GM15510 (cell line): ENCODE results near the gene CFD.

ENCODE experiments used
- POLR2A ChIP-seq: IDR thresholded peaks from 3 replicates; pipeline ENCODE4 v1.6.1; 2011; ENCODE audit warnings: borderline replicate concordance; ENCODE audit not compliant: insufficient read length; ENCODE audit errors: extremely low read depth

CFD gene

GRCh38 chr19:843180-843835, 16.2 kb upstream of the CFD start:
- no peak for TF ChIP-seq POLR2A

GRCh38 chr19:843836-844545, 15.5 kb upstream of the CFD start:
- TF ChIP-seq POLR2A = no peak

- TF ChIP-seq POLR2A = no peak
These were observed 14.9 kb upstream of the CFD start for GRCh38 chr19:844546-844971.

GRCh38 chr19:845707-846521, 13.6 kb upstream of the CFD start:
- no peak for TF ChIP-seq POLR2A

GRCh38 chr19:848386-848921, 11.0 kb upstream of the CFD start:
- TF ChIP-seq POLR2A = no peak

- no peak for TF ChIP-seq POLR2A
These were observed 9.1 kb upstream of the CFD start for GRCh38 chr19:850221-850978.

GRCh38 chr19:850979-851335, 8.5 kb upstream of the CFD start:
- TF ChIP-seq POLR2A = no peak

- TF ChIP-seq POLR2A = no peak
These were observed 7.1 kb upstream of the CFD start, which contains the start of gene ELANE for GRCh38 chr19:852136-853013. ELANE (plus strand) TSS chr19:852303; CDS start chr19:852329, 26 bp downstream.

GRCh38 chr19:853014-853585, 6.4 kb upstream of the CFD start:
- no peak for TF ChIP-seq POLR2A

- TF ChIP-seq POLR2A = no peak
These were observed 4.9 kb upstream of the CFD start for GRCh38 chr19:854549-854948.

- no peak for TF ChIP-seq POLR2A
These were observed 4.3 kb upstream of the CFD start for GRCh38 chr19:855142-855541.

GRCh38 chr19:855566-856120, 3.8 kb upstream of the CFD start:
- no peak for TF ChIP-seq POLR2A

GRCh38 chr19:858284-858683, 1.2 kb upstream of the CFD start:
- TF ChIP-seq POLR2A = no peak

GRCh38 chr19:861141-861755, 1.8 kb downstream of the CFD start:
- TF ChIP-seq POLR2A = no peak
